IPS-18a (cell line): ENCODE measurements around the gene OOSP4A.

ENCODE experiments used
- H3K27ac ChIP-seq: one replicate; pipeline ENCODE4 v1.5.1; 2013; ENCODE audit warnings: low read length
- H3K27me3 ChIP-seq: one replicate; pipeline ENCODE4 v1.6.1; 2013; ENCODE audit warnings: mild to moderate bottlenecking, low read length; ENCODE audit not compliant: control insufficient read depth, insufficient read depth
- H3K36me3 ChIP-seq: one replicate; pipeline ENCODE4 v1.6.1; 2013; ENCODE audit warnings: low read depth, low read length; ENCODE audit not compliant: control insufficient read depth
- H3K4me1 ChIP-seq: one replicate; pipeline ENCODE4 v1.6.1; 2013; ENCODE audit warnings: low read depth, low read length; ENCODE audit not compliant: control insufficient read depth
- H3K4me3 ChIP-seq: one replicate; pipeline ENCODE4 v1.5.1; 2013; ENCODE audit warnings: low read length
- H3K9ac ChIP-seq: one replicate; pipeline ENCODE4 v1.6.1; 2013; ENCODE audit warnings: mild to moderate bottlenecking, low read length, moderate library complexity
- H3K9me3 ChIP-seq: one replicate; pipeline ENCODE4 v1.6.1; 2013; ENCODE audit warnings: low read depth, low read length; ENCODE audit not compliant: control insufficient read depth

Gene OOSP4A

DNA sequence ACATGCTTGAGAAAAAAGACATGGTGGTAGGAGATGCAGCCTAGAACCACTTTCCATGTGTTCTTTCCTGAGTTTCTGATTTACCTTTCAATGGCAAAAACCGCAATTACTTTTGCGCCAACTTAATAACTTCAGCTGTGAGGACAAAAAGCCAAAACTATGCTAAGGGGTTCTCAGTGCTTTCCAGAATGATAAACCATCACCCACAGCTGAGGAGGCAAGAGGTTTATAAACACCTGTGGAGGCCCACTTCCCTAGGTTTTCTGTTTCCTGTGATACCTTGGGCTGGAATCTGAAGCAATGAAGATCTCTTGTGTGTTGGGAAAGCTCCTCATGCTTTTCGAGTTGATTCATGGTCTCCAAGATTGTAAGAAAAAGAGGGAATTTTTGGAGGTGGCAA is at the start of gene OOSP4A:
TSS of gene OOSP4A (plus strand) at position 301 of the 400 bp plus-strand sequence. CDS start at position 301, 0 bp downstream.
- H3K36me3 ChIP-seq = no peaks in the 10 kb centered on the region
- peaks cover 13% of the 10 kb centered on the region for H3K4me1 ChIP-seq
- H3K9me3 ChIP-seq = no peaks in the 10 kb centered on the region
- H3K9ac ChIP-seq = no peak within 1 kb of the TSS
- H3K4me3 ChIP-seq = no peak within 1 kb of the TSS
- no peaks in the 10 kb centered on the region for H3K27me3 ChIP-seq
- H3K27ac ChIP-seq = no peak within 1 kb of the TSS

- H3K27ac ChIP-seq = no peak overlapping the region
- H3K4me3 ChIP-seq = no peak overlapping the region
- H3K4me1 ChIP-seq = no peaks in the 10 kb centered on the region
- H3K9me3 ChIP-seq = peaks cover 14% of the 10 kb centered on the region
- H3K36me3 ChIP-seq = no peaks in the 10 kb centered on the region
- no peaks in the 10 kb centered on the region for H3K27me3 ChIP-seq
- no peak overlapping the region for H3K9ac ChIP-seq
These were observed 45.4 kb upstream of the OOSP4A start for GRCh38 chr11:59918480-59918879.

DNA sequence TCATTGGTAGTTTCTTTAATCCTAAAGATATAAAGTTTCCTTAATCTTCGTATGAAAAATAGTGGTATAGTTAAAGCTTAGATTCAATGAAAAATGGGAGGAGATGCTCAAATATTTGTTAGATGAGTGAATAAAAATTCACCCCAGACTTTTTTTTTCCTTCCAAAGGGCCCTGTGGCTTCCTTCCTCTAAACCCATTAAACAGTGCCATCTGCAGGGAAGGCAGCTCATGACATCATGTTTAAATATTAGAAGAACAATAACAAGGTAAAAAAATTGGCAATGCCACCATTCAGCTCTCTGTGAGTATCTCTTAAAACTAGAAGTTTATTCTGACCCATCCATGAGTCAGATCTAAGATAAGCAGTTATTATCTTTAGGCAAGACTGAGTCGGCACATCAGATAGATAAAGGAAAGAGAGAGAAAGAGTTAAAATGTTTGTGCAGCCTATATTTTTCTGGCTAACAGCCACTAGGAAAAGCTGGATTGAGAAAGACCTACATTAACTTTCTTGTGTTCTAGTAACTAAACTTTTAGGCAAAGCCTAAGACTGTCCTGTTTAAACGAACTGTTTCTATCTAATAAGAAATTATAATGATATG is 44.7 kb upstream of the OOSP4A start:
- no peaks in the 10 kb centered on the region for H3K36me3 ChIP-seq
- H3K4me3 ChIP-seq = no peak overlapping the region
- H3K4me1 ChIP-seq = no peaks in the 10 kb centered on the region
- no peak overlapping the region for H3K27ac ChIP-seq
- no peak overlapping the region for H3K9ac ChIP-seq
- peaks cover 20% of the 10 kb centered on the region for H3K9me3 ChIP-seq
- no peaks in the 10 kb centered on the region for H3K27me3 ChIP-seq

DNA sequence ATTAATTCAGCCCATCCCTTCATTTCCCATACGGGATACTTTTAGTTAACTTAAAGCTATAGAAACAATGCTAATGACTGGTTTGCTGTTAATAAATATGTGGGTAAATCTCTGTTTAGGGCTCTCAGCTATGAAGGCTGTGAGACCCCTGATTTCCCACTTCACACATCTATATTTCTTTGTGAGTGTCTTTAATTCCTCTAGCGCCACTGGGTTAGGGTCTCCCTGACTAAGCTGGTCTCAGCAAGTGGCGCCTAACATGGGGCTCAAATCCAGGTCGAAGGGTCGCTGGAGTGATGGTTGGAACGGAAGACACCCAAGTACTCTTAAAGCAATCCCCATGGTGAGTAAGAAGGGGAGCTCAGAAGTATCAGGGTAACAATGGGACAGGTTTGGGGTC is 40.0 kb upstream of the OOSP4A start:
- no peak overlapping the region for H3K27ac ChIP-seq
- no peaks in the 10 kb centered on the region for H3K36me3 ChIP-seq
- no peaks in the 10 kb centered on the region for H3K4me1 ChIP-seq
- no peak overlapping the region for H3K9ac ChIP-seq
- H3K9me3 ChIP-seq = peaks cover 28% of the 10 kb centered on the region
- H3K27me3 ChIP-seq = no peaks in the 10 kb centered on the region
- H3K4me3 ChIP-seq = no peak overlapping the region

DNA sequence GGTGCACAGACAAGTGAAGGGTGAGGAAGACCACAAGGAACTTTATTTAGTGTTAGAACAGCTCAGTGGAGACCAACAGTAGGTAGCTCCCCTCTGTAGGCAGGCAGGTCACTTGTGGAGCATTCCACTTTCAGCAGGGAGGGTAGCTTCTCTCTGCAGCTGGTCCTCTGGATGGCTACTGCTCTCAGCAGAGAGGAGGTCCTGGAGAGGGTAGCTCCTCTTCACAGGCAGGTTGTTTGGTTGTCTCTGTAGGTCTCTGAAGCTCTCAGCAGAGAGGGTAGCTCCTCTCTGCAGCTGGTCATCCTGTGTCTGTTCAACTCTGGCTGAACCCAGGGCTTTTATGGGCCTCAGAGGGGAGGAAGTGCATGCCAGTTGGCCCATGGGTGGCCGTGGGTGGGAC is 32.1 kb upstream of the OOSP4A start:
- Histone ChIP-seq H3K27ac (no peak overlapping the region), H3K4me1 (no peaks in the 10 kb centered on the region), H3K9ac (no peak overlapping the region), H3K36me3 (no peaks in the 10 kb centered on the region), H3K9me3 (peaks cover 14% of the 10 kb centered on the region), H3K27me3 (no peaks in the 10 kb centered on the region), H3K4me3 (no peak overlapping the region)

DNA sequence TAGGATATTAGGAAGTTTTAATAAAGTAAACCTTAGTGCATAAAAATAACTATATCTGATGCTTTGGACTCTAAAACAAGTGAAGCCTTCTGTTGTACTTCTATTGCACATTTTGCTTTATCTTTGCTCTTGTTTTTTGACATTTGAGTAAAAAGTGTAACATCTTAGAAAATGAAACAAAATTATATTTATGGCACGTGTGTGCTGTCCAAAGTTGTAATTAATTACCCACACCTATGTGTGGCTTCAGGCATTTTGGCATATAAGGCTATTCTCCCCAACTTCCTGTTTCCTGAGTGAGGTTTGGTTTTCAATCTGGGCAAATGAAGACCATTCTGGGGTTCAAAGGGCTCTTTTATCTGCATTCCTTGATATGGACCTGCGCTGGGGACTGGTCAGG is 25.7 kb upstream of the OOSP4A start, which contains the start of gene OOSP1:
TSS of gene OOSP1 (plus strand) at position 301 of the 400 bp plus-strand sequence. CDS start at position 324, 23 bp downstream.
- no peaks in the 10 kb centered on the region for H3K9me3 ChIP-seq

DNA sequence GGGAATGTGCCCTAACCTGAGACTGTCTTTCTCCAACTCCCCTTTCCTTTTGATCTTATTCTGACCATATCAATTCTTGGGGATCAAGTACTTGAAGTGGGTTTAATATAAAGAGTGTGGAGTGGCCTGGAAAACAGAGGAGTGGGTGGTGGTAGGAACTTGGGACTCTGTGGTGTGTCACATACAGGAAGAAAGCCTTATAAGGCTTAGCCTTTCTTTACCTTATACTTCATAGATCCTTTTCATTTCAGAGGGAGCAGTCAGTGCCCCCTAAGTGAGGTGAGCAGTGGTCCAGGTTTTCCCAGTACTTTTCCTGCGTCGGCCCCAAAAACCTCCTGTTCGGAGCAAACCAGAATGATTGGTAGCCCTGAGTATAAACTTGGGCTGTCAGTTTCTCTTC is 25.1 kb upstream of the OOSP4A start:
- Histone ChIP-seq H3K4me1 (no peaks in the 10 kb centered on the region), H3K27me3 (no peaks in the 10 kb centered on the region), H3K4me3 (no peak overlapping the region), H3K9ac (no peak overlapping the region), H3K36me3 (no peaks in the 10 kb centered on the region), H3K27ac (no peak overlapping the region), H3K9me3 (peaks cover 1% of the 10 kb centered on the region)

More for the DNA sequence above, 25.7 kb upstream of the OOSP4A start, which contains the start of gene OOSP1:
- H3K27ac ChIP-seq = no peak within 1 kb of the TSS
- no peaks in the 10 kb centered on the region for H3K36me3 ChIP-seq
- no peaks in the 10 kb centered on the region for H3K27me3 ChIP-seq
- H3K9ac ChIP-seq = no peak within 1 kb of the TSS
- no peak within 1 kb of the TSS for H3K4me3 ChIP-seq
- H3K4me1 ChIP-seq = no peaks in the 10 kb centered on the region

- Histone ChIP-seq H3K4me3 (no peak overlapping the region), H3K9me3 (peaks cover 7% of the 10 kb centered on the region), H3K9ac (no peak overlapping the region), H3K36me3 (no peaks in the 10 kb centered on the region), H3K27ac (no peak overlapping the region), H3K4me1 (no peaks in the 10 kb centered on the region), H3K27me3 (no peaks in the 10 kb centered on the region)
These were observed 24.4 kb upstream of the OOSP4A start for GRCh38 chr11:59939482-59939881.

GRCh38 chr11:59941091-59941490 is 22.7 kb upstream of the OOSP4A start:
- Histone ChIP-seq H3K36me3 (no peaks in the 10 kb centered on the region), H3K4me3 (no peak overlapping the region), H3K9ac (no peak overlapping the region), H3K4me1 (no peaks in the 10 kb centered on the region), H3K27me3 (no peaks in the 10 kb centered on the region), H3K27ac (no peak overlapping the region), H3K9me3 (peaks cover 7% of the 10 kb centered on the region)

DNA sequence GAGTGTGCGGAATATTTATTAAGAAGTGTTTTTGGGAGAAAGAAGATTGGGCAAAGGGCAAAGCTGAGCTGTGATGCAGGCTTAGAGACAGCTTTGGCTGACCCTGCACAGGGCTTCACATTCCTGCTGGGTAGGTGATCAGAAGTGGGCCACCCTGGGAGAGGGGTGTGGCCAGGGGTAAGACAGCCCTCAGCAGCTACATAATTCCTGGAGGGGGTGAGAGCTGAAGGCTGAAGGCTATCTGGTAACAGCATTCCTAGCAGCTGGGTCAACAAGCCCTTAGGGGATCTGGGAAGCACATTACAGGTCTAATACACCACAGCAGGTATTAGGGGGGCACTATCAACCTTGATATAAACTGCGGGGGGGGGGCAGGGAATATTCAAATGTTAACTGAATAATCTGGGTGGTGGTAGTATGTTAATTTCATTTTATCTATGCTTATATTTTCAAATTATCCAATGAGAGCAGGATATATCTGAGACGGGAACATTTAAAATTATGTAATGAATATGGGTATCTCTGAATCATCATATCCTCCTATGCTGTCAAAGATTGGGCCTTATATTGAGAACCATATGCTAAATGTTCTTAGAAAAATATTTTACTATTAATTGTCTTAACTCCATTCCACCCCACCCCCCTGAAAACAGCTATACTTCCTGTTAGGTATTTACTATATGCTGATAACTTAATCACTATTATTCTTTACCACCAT is 19.7 kb upstream of the OOSP4A start:
- Histone ChIP-seq H3K4me1 (no peaks in the 10 kb centered on the region), H3K9me3 (peaks cover 7% of the 10 kb centered on the region), H3K27ac (no peak overlapping the region), H3K36me3 (no peaks in the 10 kb centered on the region), H3K27me3 (no peaks in the 10 kb centered on the region), H3K9ac (no peak overlapping the region), H3K4me3 (no peak overlapping the region)

GRCh38 chr11:59944720-59945119 is 19.1 kb upstream of the OOSP4A start:
- no peak overlapping the region for H3K27ac ChIP-seq
- H3K9me3 ChIP-seq = peaks cover 7% of the 10 kb centered on the region
- no peak overlapping the region for H3K4me3 ChIP-seq
- no peaks in the 10 kb centered on the region for H3K4me1 ChIP-seq
- no peak overlapping the region for H3K9ac ChIP-seq
- no peaks in the 10 kb centered on the region for H3K27me3 ChIP-seq
- H3K36me3 ChIP-seq = no peaks in the 10 kb centered on the region
